Dermis lymphatic vessel endothelial cell (primary cell): ENCODE data around the gene NSD1. TPM values are rescaled to one million over a fixed set of nuclear protein-coding genes. Genes with fewer than 3 reads are reported as not detected.

ENCODE experiments used
- total RNA-seq: library from RNA; depleted of rRNA; stranded (reverse); fragments of >200 nt; gene quantifications from 2 replicates; pipeline ENCODE4 v1.2.1, GENCODE V29; 2014

Gene NSD1, protein sequence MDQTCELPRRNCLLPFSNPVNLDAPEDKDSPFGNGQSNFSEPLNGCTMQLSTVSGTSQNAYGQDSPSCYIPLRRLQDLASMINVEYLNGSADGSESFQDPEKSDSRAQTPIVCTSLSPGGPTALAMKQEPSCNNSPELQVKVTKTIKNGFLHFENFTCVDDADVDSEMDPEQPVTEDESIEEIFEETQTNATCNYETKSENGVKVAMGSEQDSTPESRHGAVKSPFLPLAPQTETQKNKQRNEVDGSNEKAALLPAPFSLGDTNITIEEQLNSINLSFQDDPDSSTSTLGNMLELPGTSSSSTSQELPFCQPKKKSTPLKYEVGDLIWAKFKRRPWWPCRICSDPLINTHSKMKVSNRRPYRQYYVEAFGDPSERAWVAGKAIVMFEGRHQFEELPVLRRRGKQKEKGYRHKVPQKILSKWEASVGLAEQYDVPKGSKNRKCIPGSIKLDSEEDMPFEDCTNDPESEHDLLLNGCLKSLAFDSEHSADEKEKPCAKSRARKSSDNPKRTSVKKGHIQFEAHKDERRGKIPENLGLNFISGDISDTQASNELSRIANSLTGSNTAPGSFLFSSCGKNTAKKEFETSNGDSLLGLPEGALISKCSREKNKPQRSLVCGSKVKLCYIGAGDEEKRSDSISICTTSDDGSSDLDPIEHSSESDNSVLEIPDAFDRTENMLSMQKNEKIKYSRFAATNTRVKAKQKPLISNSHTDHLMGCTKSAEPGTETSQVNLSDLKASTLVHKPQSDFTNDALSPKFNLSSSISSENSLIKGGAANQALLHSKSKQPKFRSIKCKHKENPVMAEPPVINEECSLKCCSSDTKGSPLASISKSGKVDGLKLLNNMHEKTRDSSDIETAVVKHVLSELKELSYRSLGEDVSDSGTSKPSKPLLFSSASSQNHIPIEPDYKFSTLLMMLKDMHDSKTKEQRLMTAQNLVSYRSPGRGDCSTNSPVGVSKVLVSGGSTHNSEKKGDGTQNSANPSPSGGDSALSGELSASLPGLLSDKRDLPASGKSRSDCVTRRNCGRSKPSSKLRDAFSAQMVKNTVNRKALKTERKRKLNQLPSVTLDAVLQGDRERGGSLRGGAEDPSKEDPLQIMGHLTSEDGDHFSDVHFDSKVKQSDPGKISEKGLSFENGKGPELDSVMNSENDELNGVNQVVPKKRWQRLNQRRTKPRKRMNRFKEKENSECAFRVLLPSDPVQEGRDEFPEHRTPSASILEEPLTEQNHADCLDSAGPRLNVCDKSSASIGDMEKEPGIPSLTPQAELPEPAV (N-terminal part only)
- 23.4 and 33.4 TPM in 2 replicates for total RNA-seq

GRCh38 chr5:177133096-177133852, at the start of gene NSD1:
Gene NSD1 (plus strand): TSS chr5:177133773. CDS start chr5:177135104, 1,331 bp downstream.

GRCh38 chr5:177086654-177087397, 46.7 kb upstream of the NSD1 start, which contains the start of gene FGFR4:
Gene FGFR4 (plus strand): TSS chr5:177086915. CDS start chr5:177089603, 2,688 bp downstream.

GRCh38 chr5:177303121-177303924, 169.8 kb downstream of the NSD1 start, which contains the start of the genes PRELID1 and RAB24:
Gene PRELID1 (plus strand): TSS chr5:177303799. CDS start chr5:177303986, 187 bp downstream.
Gene RAB24 (minus strand): TSS chr5:177303719. CDS start chr5:177303288, 431 bp downstream.

GRCh38 chr5:177311723-177312648, 178.4 kb downstream of the NSD1 start, which contains the start of gene MXD3:
Gene MXD3 (minus strand): TSS chr5:177311898. CDS start chr5:177311830, 68 bp downstream.

Other genes with a start within 250 kb of the NSD1 start
- gene HK3, start 234.4 kb upstream of the NSD1 start, total RNA-seq, result under 0.01 TPM in 1 of 2 replicates, not detected in the other
- 38.3 and 39.3 TPM in 2 replicates for gene UIMC1, start 127.0 kb upstream of the NSD1 start, total RNA-seq
- 15.6 and 16.0 TPM in 2 replicates for gene ZNF346, start 111.1 kb upstream of the NSD1 start, total RNA-seq
- 1.3 and 3.3 TPM in 2 replicates for gene FGFR4, start 46.9 kb upstream of the NSD1 start, total RNA-seq
- 12.4 and 14.0 TPM in 2 replicates for gene RAB24, start 169.9 kb downstream of the NSD1 start, total RNA-seq
- gene PRELID1, start 170.0 kb downstream of the NSD1 start, total RNA-seq, result 80.0 and 94.9 TPM in 2 replicates
- gene MXD3, start 178.1 kb downstream of the NSD1 start, total RNA-seq, result 3.9 and 4.2 TPM in 2 replicates
- 322 and 383 TPM in 2 replicates for gene LMAN2, start 217.9 kb downstream of the NSD1 start, total RNA-seq
- gene RGS14, start 224.2 kb downstream of the NSD1 start, total RNA-seq, result 4.6 and 5.1 TPM in 2 replicates